Left kidney (tissue), 8 donors: Measurements from ENCODE around the gene MT1A. TPM values are rescaled to one million over a fixed set of nuclear protein-coding genes. Genes with fewer than 3 reads are reported as not detected.

Experiments
- DNase-seq: peaks from one replicate; pipeline ENCODE4 v3.0.0-alpha.2; 2013
- long read RNA-seq, 8 donors: transcript quantifications; one replicate each; lab custom pipeline, GENCODE V29; 2026
- polyA plus RNA-seq: library from polyadenylated mRNA; unstranded; fragments of 120-200 nt; gene quantifications from one replicate; pipeline ENCODE4 v1.2.1, GENCODE V29; 2013; ENCODE audit not compliant: insufficient read length

The MT1A gene
- polyA plus RNA-seq: not detected
- long read RNA-seq, donor 1: 0 reads
- long read RNA-seq, donor 2: 0 reads
- long read RNA-seq, donor 3: 0 reads
- long read RNA-seq, donor 4: 0 reads
- long read RNA-seq, donor 5: 0 reads
- long read RNA-seq, donor 6: 0 reads
- long read RNA-seq, donor 7: 0 reads
- long read RNA-seq, donor 8: 0 reads

DNA sequence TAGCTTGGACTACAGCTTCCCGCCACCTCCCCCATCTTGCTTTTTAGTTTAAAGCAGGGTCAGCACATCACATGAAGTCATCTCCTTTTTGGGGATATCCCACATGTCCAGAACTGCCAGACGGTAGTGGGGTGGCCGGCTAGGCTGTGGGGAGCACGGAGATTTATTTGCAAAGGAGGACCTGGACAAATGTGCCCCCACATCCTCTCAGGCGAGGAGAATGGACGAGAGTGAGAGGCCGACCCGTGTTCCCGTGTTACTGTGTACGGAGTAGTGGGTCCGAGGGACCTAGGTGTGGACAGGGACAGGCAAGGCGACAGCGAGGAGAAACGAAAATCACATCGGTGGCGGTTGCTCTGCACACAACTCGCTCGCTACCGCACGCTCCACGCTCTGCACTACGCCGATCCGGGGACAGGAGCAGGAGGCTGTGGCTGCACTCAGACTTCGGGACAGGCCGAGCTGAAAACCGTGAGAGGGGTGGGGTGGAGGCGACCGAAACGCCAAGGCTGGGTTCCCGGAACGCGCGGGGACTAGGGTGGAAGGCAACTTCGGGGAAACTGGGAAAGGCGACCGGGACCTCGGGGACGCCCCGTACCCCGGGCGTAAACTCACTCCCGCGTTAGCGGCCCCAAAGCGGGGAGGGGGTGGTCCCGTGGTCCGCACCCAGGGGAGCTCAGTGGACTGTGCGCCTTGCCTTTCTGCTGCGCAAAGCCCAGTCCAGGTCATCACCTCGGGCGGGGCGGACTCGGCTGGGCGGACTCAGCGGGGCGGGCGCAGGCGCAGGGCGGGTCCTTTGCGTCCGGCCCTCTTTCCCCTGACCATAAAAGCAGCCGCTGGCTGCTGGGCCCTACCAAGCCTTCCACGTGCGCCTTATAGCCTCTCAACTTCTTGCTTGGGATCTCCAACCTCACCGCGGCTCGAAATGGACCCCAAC lies at the start of gene MT1A:
Gene MT1A, plus strand, starts transcription at position 853 of the 937 bp plus-strand sequence. Its CDS starts 73 bp downstream, at position 926.
- no peak for DNase-seq

DNA sequence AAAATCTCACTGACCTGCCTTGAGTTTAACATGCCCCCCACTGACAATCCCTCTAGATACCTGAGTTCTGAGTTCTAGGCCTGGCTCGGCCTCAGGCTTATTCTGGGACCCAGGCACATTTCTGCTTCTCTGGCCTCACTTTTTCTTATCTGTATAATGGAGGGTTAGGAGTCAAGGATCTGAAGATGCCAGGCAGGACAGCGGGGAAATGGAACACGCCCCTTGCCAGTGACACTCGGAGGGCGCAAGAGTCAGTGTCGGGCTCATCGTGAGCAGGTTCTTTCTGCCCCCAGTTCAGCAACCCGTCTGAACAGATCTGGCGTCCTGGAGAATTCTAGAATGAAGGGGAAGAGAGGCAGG lies 49.7 kb upstream of the MT1A start:
- DNase-seq: no peak

DNA sequence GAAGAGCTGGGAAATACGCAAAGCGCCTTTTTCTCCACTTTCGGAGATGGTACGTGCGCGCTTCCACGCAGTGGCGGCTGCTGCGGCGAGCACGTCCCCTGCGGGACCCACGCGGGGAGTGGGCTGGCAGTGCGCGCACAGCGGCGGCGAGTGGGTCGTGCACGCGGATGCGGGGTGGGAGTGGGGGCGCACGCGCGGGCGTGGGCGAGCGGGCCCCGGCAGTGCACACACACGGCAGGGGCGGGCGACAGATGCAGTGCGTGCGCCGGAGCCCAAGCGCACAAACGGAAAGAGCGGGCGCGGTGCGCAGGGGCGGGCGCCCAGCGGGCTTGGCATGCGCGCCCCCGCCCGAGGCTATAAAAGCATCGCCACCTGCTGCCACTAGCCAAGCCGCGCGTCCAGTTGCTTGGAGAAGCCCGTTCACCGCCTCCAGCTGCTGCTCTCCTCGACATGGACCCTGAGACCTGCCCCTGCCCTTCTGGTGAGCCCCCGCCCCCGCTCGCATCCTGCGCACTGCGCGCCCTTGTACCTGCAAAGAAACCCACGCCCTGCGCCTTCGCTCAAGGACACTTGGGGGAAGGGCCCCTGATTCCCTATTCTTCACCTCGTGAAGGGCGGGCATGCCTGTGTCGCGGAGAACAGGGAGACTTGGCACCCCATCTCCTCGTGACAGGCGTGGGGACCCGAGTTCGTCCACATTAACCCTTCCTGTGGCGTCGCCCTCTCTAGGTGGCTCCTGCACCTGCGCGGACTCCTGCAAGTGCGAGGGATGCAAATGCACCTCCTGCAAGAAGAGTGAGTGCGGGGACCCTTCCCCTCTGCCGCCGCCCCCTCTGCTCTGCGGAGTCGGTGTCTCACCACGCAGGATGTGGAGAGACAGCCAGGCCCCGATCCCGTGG lies 49.1 kb upstream of the MT1A start, which contains the start of gene MT3:
Gene MT3, plus strand, starts transcription at position 388 of the 899 bp plus-strand sequence. Its CDS starts 63 bp downstream, at position 451.
- peak; percentile 38 for DNase-seq

DNA sequence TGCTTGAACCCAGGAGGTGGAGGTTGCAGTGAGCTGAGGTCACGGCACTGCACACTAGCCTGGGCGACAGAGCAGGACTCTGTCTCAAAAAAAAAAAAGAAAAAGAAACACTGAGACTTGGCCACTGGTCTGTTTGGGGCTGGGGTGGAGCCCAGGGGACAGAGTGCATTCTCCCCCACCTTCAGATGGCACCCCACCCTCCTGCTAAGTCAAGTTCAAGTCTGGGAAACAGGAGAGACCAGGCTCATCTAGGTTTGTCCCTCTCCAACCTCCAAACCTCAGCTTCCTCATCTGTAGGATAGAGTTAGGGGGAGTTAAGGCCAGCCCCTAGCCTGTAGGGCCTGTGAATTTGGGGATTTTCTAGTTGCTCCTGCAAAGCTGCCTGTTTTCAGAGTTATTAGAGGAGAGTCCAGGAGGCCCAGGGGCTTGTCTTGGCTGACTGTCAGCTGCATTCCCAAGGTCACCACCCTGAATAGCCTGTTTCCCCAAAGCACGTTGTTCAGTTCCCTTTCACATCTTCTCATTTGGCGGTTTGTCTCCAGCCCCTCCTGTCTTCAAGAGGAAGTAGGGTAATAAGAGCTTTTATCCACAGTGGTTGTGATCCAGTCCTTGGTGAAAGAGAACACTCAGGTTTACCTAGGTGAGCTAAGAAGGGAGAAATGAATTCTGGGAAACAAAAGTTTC lies 46.9 kb upstream of the MT1A start:
- no peak for DNase-seq

GRCh38 chr16:56593573-56594291 lies 44.7 kb upstream of the MT1A start:
- DNase-seq: no peak

DNA sequence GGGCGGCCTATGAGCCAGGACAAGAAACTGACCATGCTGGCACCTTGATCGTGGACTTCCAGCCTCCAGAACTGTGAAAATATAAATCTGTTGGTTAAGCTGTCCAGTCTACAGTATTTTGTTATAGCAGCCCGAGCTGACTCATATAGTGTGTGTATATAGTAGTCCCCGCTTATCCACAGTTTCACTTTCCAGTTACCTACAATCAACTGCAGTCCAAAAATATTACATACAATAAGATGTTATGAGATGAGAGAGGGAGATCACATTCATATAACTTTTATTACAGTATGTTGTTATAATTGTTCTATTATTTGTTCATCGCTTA lies 44.2 kb upstream of the MT1A start:
- no peak for DNase-seq

- no peak for DNase-seq
These were observed 38.0 kb upstream of the MT1A start for GRCh38 chr16:56600398-56600999.

DNA sequence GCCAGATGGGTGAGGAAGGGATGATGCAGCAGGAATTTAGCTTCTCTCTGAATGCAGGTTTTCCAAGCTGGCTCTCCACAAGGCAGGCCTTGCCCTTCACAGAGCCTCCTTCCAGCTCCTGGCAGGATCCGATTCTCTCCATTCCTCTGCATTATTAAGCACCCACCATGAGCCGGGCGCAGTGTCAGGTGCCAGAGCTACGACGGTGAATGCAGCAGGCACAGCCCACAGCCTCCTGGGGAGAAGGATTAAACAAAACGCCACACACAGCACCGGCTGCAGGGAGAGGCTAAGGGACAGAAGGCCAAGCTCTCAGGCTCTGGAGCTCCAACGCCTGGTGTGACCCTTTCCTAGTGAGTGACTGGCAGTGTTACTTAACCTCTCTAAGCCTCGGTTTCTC lies 37.1 kb upstream of the MT1A start:
- no peak for DNase-seq

- no peak for DNase-seq
These were observed 34.9 kb upstream of the MT1A start for GRCh38 chr16:56603589-56603988.

- no peak for DNase-seq
These were observed 33.5 kb upstream of the MT1A start for GRCh38 chr16:56604966-56605365.

GRCh38 chr16:56605475-56605874 lies 33.0 kb upstream of the MT1A start:
- no peak for DNase-seq

- DNase-seq: no peak
These were observed 32.4 kb upstream of the MT1A start for GRCh38 chr16:56606071-56606475.

- DNase-seq: peak; percentile 61
These were observed 31.9 kb upstream of the MT1A start for GRCh38 chr16:56606476-56607108.

GRCh38 chr16:56607109-56607618 lies 31.3 kb upstream of the MT1A start:
- DNase-seq: no peak

DNA sequence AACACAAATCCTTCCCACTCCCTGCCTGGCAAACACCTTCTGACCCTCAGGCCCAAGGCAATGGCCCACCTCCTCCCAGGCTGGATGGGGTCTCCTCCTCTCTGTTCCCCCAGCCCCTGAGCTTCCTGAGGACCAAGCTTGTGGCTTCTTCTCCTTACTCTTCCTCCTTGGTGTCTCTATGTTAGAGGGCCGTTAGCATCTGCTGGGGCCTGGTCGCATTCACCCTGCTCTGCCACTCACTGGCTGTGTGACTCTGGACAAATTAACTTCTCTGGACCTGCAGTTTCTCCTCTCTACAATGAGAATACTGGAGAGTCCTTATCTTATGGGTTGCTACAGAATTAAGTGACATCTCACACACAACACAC lies 30.8 kb upstream of the MT1A start:
- no peak for DNase-seq

- DNase-seq: peak; percentile 87
These were observed 30.2 kb upstream of the MT1A start, which contains the start of gene MT2A for GRCh38 chr16:56608043-56608875. MT2A (plus strand) TSS chr16:56608584; CDS start chr16:56608656, 72 bp downstream.

GRCh38 chr16:56608876-56609462 lies 29.5 kb upstream of the MT1A start:
- no peak for DNase-seq

GRCh38 chr16:56609463-56609921 lies 29.0 kb upstream of the MT1A start:
- peak; percentile 68 for DNase-seq
